Neural cell (in vitro differentiated cells): ENCODE measurements around the gene GRM5.

Experiments used
- CTCF ChIP-seq: fragments of 450-650 bp; IDR thresholded peaks from 2 replicates; pipeline ENCODE4 v1.5.1; 2014; ENCODE audit warnings: antibody characterized with exemption, mild to moderate bottlenecking, moderate library complexity; ENCODE audit not compliant: poor library complexity, severe bottlenecking
- EP300 ChIP-seq: fragments of 450-650 bp; conservative IDR thresholded peaks from 2 replicates; pipeline ENCODE4 v1.6.1; 2014; ENCODE audit warnings: antibody characterized with exemption, mild to moderate bottlenecking, moderate library complexity; ENCODE audit not compliant: poor library complexity, severe bottlenecking
- EZH2 ChIP-seq: fragments of 200-600, 300-800 bp; shearing (Covaris generic), sonication (generic); IDR thresholded peaks from 2 replicates; pipeline ENCODE4 v1.6.1; 2014; ENCODE audit warnings: antibody characterized with exemption, low read length, borderline replicate concordance, mild to moderate bottlenecking; ENCODE audit not compliant: insufficient read depth, poor library complexity, severe bottlenecking
- MXI1 ChIP-seq: fragments of 450-650 bp; conservative IDR thresholded peaks from 2 replicates; pipeline ENCODE4 v1.6.1; 2014; ENCODE audit warnings: antibody characterized with exemption, mild to moderate bottlenecking; ENCODE audit not compliant: poor library complexity, severe bottlenecking
- RAD21 ChIP-seq: fragments of 450-650 bp; conservative IDR thresholded peaks from 2 replicates; pipeline ENCODE4 v1.6.1; 2014; ENCODE audit warnings: antibody characterized with exemption, mild to moderate bottlenecking, moderate library complexity

GRCh38 chr11:88909500-88909899, 156.3 kb downstream of the GRM5 start:
- no peak for TF ChIP-seq EZH2
- TF ChIP-seq CTCF, result no peak
- TF ChIP-seq MXI1, result no peak
- no peak for TF ChIP-seq EP300
- TF ChIP-seq RAD21, result no peak
